OCI-LY1 (cell line): ENCODE results near the gene RANBP17.

ENCODE experiments used
- H2AFZ ChIP-seq: fragments of 200-600 bp; sonication (generic), shearing (Covaris generic); 2 replicates; pipeline ENCODE4 v1.6.0; 2014; ENCODE audit warnings: antibody characterized with exemption, mild to moderate bottlenecking, low read length
- H3F3A ChIP-seq: fragments of 200-600 bp; sonication (generic), shearing (Covaris generic); 2 replicates; pipeline ENCODE4 v1.6.0; 2014; ENCODE audit warnings: mild to moderate bottlenecking, antibody characterized with exemption, low read length, moderate library complexity; ENCODE audit not compliant: insufficient read depth
- H3K27ac ChIP-seq: fragments of 200-600 bp; sonication (generic); 2 replicates; pipeline ENCODE4 v1.5.1; 2014; ENCODE audit warnings: low read length, mixed run types, mild to moderate bottlenecking, low read depth; ENCODE audit not compliant: poor library complexity, severe bottlenecking
- H3K27me3 ChIP-seq: fragments of 200-600 bp; sonication (generic); 2 replicates; pipeline ENCODE4 v1.6.0; 2014; ENCODE audit warnings: antibody characterized with exemption, mild to moderate bottlenecking, low read length, moderate library complexity; ENCODE audit not compliant: insufficient read depth
- H3K36me3 ChIP-seq: fragments of 200-600 bp; sonication (generic); 2 replicates; pipeline ENCODE4 v1.6.1; 2014; ENCODE audit warnings: mild to moderate bottlenecking, antibody characterized with exemption, low read length, moderate library complexity, mixed read lengths; ENCODE audit not compliant: insufficient read depth
- H3K4me1 ChIP-seq: fragments of 200-600 bp; sonication (generic); 2 replicates; pipeline ENCODE4 v1.5.1; 2014; ENCODE audit warnings: mild to moderate bottlenecking, low read length, moderate library complexity; ENCODE audit not compliant: insufficient read depth, severe bottlenecking
- H3K4me2 ChIP-seq: fragments of 200-600 bp; sonication (generic), shearing (Covaris generic); 2 replicates; pipeline ENCODE4 v1.6.1; 2014; ENCODE audit warnings: low read length
- H3K4me3 ChIP-seq: fragments of 200-600 bp; sonication (generic); 2 replicates; pipeline ENCODE4 v1.5.1; 2014; ENCODE audit warnings: low read length, low read depth, mild to moderate bottlenecking, mixed read lengths; ENCODE audit not compliant: poor library complexity, severe bottlenecking
- H3K79me2 ChIP-seq: fragments of 200-600 bp; shearing (Covaris generic); 2 replicates; pipeline ENCODE4 v1.6.1; 2016; ENCODE audit warnings: mixed run types, low read length, mixed read lengths; ENCODE audit not compliant: insufficient read depth
- H3K9ac ChIP-seq: fragments of 200-600 bp; sonication (generic), shearing (Covaris generic); 2 replicates; pipeline ENCODE4 v1.6.1; 2014; ENCODE audit warnings: mild to moderate bottlenecking, low read length, mixed read lengths
- H3K9me2 ChIP-seq: fragments of 200-600 bp; sonication (generic), shearing (Covaris generic); 2 replicates; pipeline ENCODE4 v1.6.1; 2014; ENCODE audit warnings: low read depth, mild to moderate bottlenecking, low read length, mixed read lengths
- H3K9me3 ChIP-seq: fragments of 200-600 bp; shearing (Covaris generic); 2 replicates; pipeline ENCODE4 v1.6.1; 2014; ENCODE audit warnings: low read length, mixed read lengths
- H4K20me1 ChIP-seq: fragments of 200-600 bp; sonication (generic), shearing (Covaris generic); 2 replicates; pipeline ENCODE4 v1.6.0; 2016; ENCODE audit warnings: mild to moderate bottlenecking, low read length; ENCODE audit not compliant: insufficient read depth
- CTCF ChIP-seq: fragments of 200-600 bp; sonication (generic), shearing (Covaris generic); IDR thresholded peaks from 2 replicates; pipeline ENCODE4 v1.5.1; 2017; ENCODE audit warnings: mild to moderate bottlenecking, antibody characterized with exemption, low read length, moderate library complexity, mixed read lengths
- EZH2 ChIP-seq: fragments of 200-600 bp; sonication (generic), shearing (Covaris generic); IDR thresholded peaks from 2 replicates; pipeline ENCODE4 v1.8.0; 2017; ENCODE audit warnings: borderline replicate concordance, mixed run types, mild to moderate bottlenecking, antibody characterized with exemption, low read length, moderate library complexity, mixed read lengths

Gene RANBP17

GRCh38 chr5:170885256-170885655 lies 23.4 kb downstream of the RANBP17 start:
- H3K9me2 ChIP-seq, result no peaks in the 10 kb centered on the region
- no peak overlapping the region for H3K27ac ChIP-seq
- no peak overlapping the region for H3K9ac ChIP-seq
- no peaks in the 10 kb centered on the region for H3K4me1 ChIP-seq
- no peaks in the 10 kb centered on the region for H3F3A ChIP-seq
- H3K9me3 ChIP-seq, result no peaks in the 10 kb centered on the region
- TF ChIP-seq CTCF (no peak), EZH2 (no peak)
- H2AFZ ChIP-seq, result no peak overlapping the region
- no peaks in the 10 kb centered on the region for H4K20me1 ChIP-seq
- no peak overlapping the region for H3K4me3 ChIP-seq
- no peaks in the 10 kb centered on the region for H3K36me3 ChIP-seq
- H3K79me2 ChIP-seq, result no peaks in the 10 kb centered on the region
- no peak overlapping the region for H3K4me2 ChIP-seq
- no peaks in the 10 kb centered on the region for H3K27me3 ChIP-seq

- H3K9me2 ChIP-seq, result no peaks in the 10 kb centered on the region
- no peaks in the 10 kb centered on the region for H3K27me3 ChIP-seq
- no peak overlapping the region for H3K9ac ChIP-seq
- H3K4me1 ChIP-seq, result no peaks in the 10 kb centered on the region
- H3K79me2 ChIP-seq, result no peaks in the 10 kb centered on the region
- no peak overlapping the region for H3K27ac ChIP-seq
- H3F3A ChIP-seq, result no peaks in the 10 kb centered on the region
- no peak overlapping the region for H3K4me3 ChIP-seq
- no peaks in the 10 kb centered on the region for H3K9me3 ChIP-seq
- H2AFZ ChIP-seq, result no peak overlapping the region
- H3K36me3 ChIP-seq, result no peaks in the 10 kb centered on the region
- H4K20me1 ChIP-seq, result no peaks in the 10 kb centered on the region
- H3K4me2 ChIP-seq, result no peak overlapping the region
- TF ChIP-seq EZH2, result no peak
- TF ChIP-seq CTCF, result no peak
These were observed 24.0 kb downstream of the RANBP17 start for GRCh38 chr5:170885809-170886208.

GRCh38 chr5:170886210-170886894 lies 24.5 kb downstream of the RANBP17 start:
- Histone ChIP-seq H3K27ac (no peak overlapping the region), H3K36me3 (no peaks in the 10 kb centered on the region), H3K4me1 (no peaks in the 10 kb centered on the region), H4K20me1 (no peaks in the 10 kb centered on the region), H3F3A (no peaks in the 10 kb centered on the region), H3K4me2 (no peak overlapping the region), H3K9ac (no peak overlapping the region), H3K9me3 (no peaks in the 10 kb centered on the region), H3K27me3 (no peaks in the 10 kb centered on the region), H3K9me2 (no peaks in the 10 kb centered on the region), H3K4me3 (no peak overlapping the region), H2AFZ (no peak overlapping the region), H3K79me2 (no peaks in the 10 kb centered on the region)
- no peak for TF ChIP-seq CTCF
- no peak for TF ChIP-seq EZH2
